NCI-H526 treated with DMSO at 0.1 percent for 48 hours (cell line): ENCODE results near the gene AP1M2.
"Not testable (repeated sequence)": the region's sequence is repeated elsewhere in the genome, so short reads cannot be mapped to it uniquely, and the experiment has no call there.

Experiments
- DNase-seq: peaks from one replicate; lab custom pipeline; 2025; lab: John Stamatoyannopoulos, UW

AP1M2 gene

DNA sequence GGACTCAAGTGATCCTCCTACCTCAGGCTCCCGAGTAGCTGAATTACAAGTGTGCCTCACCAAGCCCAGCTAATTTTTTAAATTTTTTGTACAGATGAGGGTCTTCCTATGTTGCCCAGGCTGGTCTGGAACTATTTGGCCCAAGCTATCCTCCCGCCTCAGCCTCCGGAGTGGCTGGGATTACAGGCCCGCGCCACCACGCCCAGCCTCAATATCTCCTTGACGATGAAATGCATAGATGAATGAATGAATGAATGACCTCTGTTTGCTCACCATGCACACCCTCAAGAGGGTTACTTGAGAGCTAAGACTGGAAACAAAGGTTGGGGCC, 14.9 kb upstream of the AP1M2 start:
- DNase-seq = no peak

DNA sequence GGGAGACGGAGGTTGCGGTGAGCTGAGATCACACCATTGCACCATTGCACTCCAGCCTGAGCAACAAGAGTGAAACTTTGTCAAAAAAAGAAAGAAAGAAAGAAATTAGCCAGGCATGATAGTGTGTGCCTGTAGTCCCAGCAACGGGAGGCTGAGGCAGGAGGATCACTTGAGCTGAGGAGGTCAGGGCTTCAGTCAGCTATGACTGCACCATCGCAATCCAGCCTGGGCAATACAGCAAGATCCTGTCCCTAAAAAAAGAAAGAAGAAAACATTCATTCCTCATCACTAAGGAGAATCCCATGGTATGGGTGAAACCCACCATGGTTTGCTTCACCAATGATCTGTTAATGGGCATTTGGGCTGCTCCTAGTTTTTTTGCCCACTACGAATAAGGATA, 13.0 kb upstream of the AP1M2 start:
- DNase-seq = no peak

DNA sequence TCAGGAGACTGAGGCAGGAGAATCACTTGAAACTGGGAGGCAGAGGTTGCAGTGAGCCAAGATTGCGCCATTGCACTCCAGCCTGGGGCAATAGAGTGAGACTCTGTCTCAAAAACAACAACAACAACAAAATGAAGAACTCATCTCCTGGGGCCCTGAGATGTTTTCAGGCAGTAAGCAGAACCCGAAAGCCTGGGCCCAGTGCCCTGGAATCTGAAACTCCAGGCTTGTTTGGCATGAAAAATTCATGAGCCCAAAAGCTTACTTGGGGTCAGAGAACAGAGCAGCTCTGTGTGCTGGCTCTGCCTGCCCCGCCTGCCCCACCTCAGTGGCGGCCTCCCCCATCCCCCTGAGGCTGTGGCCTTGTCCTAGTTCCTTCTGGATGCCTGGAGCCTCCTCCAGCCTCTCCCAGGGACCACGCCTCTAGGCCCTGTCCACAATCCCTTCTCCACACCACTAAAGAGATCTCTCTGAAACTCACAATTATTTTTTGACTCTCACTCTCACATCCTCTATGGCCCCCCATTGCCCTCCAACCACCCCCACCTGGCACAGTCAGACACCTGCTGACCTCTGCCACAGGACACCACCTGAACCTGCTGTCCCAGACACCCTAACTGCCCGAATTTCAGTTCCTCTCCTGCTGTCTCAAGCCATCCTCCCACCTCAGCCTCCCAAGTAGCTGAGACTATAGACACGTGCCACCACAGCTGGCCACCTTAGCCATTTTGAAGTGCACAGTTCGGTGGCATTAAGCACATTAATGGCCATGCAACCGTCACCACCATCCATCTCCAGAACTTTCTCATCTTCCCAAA, 6.9 kb upstream of the AP1M2 start:
- DNase-seq = no peak

DNA sequence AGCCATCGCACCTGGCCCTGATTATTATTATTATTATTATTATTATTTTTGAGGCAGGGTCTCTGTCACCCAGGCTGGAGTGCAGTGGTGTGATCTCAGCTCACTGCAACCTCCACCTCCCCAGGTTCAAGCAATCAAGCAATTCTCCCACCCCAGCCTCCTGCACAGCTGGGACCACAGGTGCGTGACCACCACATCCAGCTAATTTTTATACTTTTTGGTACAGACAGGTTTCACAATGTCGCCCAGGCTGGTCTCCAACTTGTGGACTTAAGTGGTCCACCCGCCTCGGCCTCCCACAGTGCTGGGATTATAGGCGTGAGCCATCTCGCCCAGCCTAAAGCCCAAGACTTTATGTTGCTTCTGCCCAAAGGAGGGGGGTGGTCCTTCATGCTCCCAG, 6.0 kb upstream of the AP1M2 start:
- no peak for DNase-seq

DNA sequence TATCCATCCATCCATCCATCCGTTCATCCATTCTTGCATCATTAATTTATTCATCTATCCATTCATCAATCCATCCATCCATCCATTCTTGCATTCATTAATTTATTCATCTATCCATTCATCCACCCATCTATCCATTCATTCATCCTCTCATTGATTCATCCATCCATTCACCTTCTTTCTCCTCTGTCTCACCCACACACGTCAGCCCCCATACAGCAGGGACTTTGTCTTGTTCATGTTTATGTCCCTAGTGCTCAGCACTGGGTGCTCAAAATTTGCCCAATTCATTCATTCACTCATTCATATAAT, 683 bp upstream of the AP1M2 start:
- no peak for DNase-seq

DNA sequence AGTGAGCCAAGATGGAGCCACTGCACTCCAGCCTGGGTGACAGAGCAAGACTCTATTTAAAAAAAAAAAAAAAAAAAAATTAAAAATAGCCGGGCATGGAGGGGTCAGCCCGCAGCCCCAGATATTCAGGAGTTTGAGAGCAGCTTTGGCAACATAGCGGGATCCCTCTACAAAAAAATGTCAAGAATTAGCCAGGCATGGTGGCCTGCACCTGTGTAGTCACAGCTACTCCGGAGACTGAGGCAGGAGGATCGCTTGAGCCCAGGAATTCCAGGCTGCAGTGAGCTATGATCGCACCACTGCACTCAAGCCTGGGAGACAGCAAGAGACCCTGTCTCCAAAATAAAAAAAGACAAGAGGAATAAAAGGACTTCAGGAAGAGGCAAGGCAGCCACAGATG, 716 bp downstream of the AP1M2 start:
- no peak for DNase-seq

DNA sequence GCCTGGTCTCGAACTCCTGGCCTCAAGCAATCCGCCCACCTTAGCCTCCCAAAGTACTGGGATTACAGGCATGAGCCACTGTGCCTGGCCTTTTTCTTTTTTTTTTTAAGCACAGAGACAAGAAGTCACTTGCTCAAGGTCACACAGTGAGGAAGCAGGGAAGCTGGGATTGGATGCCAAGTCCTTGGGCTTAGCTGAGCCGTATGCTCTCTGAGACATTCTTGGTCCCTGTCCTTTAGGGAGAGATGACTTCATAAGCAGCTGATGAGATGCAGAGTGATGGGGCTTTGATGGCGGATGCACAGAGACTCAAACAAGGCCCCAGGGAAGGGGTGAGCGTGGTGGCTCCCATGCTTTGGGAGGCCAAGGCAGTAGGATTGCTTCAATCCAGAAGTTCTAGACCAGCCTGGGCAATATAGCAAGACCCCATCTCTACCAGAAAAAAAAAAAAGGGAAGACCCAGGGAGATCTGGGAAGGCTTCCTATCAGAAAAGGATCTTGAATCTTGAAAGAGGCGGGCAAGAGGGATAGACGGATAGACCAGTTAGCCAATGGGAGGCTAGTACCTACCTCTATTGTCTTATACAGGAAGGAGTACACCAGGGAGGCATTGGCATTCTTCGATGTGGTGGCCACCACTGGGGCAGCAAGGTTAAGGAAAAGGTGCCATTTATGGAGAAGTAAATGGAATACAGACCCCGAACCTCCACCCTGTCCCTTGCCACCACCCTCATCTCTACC, 3.9 kb downstream of the AP1M2 start:
- no peak for DNase-seq

DNA sequence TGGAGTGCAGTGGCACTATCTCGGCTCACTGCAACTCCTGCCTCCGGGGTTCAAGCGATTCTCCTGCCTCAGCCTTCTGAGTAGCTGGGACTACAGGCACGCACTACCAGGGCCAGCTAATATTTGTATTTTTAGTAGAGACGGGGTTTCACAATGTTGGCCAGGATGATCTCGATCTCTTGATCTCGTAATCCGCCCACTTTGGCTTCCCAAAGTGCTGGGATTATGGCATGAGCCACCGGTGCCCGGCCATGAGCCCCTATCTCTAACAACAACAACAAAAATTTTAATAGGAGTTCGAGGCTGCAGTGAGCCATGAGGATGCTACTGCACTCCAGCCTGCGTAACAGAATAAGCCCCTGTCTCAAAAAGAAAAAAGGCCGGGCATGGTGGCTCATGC, 5.0 kb downstream of the AP1M2 start:
- no peak for DNase-seq

DNA sequence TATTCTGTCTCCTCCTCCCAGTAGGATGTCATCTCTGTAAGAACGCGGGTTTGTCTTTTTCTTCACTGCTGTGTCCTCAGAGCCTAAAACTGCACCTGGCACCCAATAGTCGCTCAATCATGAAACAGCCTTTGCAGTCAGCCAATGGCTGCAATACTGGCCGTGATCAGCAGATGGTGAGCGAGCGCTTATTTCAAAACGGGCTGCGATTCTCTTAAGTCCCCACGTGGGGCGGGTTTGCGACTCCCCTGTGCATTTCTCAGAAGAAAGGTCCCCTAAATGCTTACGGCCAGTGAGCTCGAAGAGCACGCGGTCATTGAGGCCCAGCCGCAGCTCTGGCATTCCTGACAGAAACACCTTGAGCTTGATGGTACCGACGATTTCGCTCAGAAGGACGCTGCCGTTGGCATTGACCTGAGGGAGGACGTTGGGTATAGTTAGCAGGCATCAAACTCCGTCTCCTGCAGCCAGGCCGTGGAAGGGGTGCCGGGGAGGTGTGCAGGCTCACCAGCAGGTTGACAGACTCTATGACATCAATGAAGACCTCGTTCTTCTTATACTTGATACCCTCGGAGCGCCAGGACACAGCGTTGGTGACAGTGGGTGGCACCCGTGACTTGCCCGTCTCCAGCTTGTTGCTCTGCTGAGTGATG, 6.0 kb downstream of the AP1M2 start:
- peak; percentile 20 for DNase-seq

DNA sequence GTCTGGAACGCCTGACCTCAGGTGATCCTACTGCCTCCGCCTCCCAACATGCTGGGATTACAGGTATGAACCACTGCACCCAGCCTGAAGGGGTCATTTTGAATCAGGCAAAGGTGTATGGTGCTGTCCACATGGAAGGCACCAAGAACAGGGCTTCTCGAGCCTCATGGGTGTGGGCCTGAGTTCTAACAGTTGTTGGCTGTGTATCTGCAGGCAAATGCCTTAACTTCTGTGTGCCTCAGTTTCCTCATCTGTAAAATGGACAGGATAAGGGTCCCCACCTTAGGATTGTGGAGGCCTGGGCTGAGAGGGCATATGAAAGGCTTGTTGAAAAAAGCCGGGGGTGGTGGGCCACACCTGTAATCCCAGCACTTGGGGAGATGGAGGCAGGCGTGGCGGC, 9.2 kb downstream of the AP1M2 start:
- DNase-seq = no peak

DNA sequence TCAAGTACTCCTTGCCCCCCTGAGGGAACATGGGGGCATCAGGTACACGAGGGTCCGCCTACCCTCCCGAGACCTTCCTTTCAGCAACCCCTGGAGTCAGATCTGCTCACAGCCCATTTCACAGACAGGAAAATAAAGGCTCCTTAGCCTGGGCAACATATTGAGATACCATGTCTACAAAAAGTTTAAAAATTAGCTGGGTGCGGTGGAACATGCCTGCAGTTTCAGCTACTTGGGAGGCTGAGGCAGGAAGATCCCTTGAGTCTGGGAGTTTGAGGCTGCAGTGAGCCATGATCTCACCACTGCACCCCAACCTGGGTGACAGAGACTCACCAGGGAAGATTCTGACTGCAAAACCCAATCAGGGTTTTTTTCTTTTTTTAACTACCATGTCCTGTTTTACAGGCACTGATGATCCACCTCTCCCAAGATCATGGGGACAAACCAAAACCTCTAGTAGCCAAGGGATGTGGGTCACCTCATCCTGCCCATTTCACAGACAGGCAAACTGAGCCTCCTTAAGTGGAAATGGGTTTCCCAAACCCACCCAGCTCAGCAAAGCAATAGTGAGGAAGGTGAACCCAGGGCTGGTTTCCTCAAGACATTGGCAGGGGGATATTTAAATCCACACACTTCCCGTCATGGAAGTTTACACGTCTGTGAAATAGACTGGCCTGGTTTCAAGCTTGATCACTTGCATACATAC, 11.9 kb downstream of the AP1M2 start:
- DNase-seq = no peak

DNA sequence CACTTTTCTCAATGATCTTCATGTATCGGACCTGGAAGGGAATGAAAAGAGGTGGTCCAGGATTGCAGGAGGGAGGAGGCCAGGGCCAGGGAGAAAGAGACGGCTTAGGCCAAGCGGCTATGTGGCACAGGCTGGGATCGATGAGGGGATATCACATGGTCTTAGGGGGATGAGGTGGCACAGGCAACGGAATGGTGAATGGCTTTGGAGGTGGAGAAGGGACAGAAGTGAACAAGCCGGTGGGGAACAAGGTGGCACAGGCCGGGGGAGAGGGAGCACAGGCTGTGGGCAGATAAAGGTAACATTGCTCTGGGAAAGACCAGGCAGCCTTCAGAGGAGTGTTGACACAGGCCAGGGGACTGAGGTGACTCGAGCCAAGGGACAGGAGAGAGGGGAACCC, 12.7 kb downstream of the AP1M2 start:
- no peak for DNase-seq

DNA sequence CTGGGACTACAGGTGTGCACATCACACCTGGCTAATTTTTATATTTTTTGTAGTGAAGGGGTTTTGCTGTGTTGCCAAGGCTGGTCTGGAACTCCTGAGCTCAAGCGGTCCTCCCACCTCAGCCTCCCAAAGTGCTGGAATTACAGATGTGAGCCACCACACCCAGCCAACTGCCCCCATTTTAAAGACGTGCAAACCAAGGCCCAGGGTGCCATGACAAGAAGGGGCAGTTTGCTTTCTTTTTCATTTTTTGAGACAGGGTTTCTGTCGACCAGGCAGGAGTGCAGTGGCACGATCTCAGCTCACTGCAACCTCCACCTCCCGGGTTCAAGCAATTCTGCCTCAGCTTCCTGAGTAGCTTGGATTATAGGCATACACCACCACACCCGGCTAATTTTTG, 13.3 kb downstream of the AP1M2 start:
- DNase-seq = not testable (repeated sequence)

DNA sequence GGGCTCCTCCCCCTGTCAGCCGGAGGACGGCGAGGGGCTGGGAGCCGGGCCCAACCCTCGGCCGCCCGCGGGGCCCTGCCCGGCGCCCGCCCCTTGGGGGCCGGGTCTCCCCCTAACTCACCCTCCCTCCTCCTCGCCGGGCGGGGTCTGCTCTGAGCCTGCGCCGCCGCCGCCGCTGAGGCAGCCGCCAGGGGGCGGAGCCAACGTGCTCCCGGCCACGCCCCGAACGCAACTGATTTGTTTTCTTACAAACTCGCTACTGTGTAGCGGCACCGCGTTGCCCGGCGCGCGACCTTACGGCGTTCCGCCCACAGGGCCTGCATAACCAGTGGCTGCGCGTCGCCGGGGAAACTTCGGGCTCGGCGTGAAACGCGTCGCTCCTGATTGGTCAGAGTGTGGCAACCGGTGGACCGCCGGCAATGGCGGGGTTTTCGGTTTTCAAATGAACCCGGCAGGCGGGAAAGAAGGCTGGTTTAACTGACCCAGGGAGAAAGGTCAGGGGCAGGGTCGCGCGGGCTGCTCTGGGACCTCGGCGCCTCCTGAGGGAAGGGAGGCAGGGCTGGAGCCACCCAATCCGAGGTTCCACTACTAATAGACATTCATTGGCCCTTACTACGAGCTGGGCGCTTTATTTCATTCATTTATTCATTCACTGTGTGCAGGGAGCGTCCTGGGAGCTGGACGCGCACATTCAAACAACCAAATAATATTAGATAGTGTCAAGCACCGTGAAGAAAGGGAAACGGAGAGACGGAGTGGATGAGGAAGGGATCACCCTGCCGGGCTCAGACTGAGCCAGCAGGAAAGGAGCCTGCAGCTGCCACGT, 18.1 kb downstream of the AP1M2 start, which contains the start of gene CDKN2D:
TSS of gene CDKN2D (minus strand) at position 154 of the 826 bp plus-strand sequence. CDS start 326 bp downstream, outside the sequence.
- peak; percentile 90 for DNase-seq

DNA sequence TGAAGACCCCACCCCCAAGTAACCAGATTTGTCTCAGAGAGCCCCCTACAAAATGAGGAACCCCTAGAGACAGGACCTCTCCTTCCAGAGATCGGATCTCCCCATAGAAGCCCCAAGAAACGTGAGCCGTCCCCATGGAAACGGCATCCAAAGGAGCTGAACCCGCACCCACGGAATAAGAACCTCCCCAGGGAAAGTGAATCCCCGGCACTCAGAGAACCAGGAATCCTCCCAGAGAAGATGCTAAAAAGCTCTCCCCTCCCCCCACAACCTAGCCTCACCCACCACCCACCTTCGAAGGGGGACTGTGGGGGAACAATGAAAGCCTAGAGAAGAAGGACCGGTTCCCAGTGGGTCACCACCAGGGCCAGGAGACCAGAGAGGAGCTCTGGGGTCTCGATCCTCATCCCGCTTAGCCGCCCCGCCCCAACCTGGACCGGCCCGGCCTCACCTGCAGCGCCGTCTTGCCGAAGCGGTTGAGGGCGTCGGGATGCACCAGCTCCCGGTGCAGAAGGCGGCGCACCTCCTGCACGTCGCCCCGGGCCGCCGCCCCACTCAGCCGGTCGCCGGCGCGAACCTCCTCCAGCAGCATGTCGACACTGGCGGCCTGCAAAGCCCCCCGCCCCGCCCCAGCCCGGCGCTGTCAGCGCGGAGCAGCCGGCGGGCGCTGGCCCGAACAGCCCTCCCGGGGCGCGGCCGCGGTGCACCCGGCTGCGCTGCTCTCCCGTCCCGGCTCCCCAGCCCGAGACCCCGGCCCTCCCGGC, 18.9 kb downstream of the AP1M2 start:
- DNase-seq = no peak

DNA sequence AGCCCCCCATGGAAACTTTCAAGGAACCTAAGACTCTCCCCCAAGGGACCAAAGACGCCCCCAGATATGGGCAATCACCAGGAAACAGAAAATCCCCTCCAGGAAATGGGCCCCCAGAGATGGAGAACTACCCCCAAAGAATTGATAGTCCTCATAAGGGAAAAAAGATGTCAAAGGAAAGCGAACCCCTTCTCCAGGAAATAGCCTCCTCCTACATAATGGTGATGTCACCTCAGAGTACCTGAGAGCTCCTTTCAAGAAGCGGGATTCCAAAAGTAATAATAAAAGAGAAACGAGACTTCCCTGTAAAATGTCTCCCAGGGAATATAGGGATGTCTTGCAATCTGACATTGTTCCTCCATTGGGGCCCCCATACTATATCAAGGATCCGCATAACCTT, 19.5 kb downstream of the AP1M2 start:
- DNase-seq = no peak

DNA sequence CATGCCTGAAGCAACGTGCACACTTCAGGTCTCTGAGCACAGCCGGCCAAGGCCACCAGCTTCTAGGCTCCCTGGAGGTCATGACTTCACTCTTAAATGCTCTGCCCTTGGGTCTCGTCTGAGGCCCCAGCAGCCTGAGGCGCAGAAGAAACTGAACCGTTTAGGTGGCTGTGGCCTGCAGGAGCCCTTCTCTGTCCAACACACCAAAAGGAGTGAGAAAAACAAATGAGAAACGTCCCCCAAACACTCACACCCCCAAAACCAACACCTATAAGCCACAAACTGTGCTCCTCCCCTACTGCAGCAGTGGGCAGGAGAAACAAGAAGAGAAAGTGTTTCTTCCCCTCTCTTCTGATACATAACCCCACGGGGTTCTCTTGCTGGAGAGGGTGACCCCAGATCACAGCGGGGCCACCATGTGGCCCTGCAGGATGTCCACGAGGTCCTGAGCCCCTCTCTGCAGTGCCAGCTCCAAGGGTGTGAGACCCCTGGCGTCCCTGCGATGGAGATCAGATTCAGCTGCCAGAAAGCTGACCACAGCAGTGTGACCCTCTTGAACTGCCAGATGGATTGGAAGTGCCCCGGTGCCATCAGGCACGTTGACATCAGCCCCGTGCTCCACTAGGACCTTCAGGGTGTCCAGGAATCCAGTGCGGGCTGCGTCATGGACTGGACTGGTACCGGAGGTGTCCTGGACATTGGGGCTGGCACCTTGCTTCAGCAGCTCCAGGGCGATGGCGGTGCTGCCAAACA, 20.3 kb downstream of the AP1M2 start:
- no peak for DNase-seq

DNA sequence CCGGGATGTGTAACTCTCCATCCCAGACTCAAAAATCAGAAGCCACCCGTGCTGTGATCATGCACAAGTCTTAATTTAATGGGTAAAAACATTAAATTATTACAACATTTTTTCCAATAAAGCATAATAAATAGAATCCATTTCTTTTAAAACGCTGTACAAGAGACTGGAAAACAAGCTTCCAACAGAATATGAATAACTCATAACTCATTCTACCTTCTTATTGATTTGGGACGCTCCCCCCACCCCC, 20.8 kb downstream of the AP1M2 start:
- no peak for DNase-seq

DNA sequence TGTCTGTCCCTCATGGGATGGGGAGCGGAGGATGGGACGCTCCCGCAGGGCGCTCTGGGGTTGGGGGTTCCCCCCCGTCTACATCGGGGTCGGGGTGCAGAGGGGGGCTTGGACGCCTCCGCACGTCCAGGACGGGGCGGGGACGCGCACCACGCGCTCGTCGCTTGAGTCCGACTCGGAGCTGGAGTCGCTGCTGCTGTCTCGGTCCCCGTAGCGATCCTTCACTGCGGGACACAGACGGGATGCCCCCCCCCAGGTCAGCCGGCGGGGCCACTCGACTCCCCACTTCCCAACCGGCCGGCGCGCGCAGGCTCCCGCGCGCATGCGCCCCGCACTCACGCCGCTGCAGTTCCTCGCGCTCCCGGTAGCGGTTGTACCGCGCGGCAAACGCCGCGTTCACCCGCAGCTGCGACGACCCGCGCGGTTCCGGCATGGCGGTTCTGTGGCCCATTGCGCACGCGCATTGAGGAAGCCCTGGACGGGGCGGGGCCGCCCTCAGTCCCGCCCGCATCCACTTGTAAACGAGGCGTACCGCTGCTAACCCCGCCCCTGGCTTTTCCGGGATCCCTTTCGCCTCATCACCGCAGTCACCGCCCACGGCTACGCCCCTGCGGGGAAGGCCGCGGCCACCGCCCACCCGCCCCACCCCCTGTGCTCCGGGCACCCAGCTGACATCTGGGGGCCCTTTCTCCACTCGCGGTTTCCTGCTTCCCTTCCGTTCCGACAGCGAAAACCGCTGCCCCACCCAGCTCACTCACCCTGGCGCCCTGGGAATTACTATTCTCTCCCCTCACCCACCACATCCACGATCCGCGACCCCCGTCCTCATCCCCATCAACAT, 21.3 kb downstream of the AP1M2 start, which contains the start of gene KRI1:
TSS of gene KRI1 (minus strand) at position 444 of the 841 bp plus-strand sequence. CDS start at position 433, 11 bp downstream.
- peak; percentile 85 for DNase-seq
